ENCODE data around the gene LURAP1L.

- TF ChIP-seq, protein P1, sequence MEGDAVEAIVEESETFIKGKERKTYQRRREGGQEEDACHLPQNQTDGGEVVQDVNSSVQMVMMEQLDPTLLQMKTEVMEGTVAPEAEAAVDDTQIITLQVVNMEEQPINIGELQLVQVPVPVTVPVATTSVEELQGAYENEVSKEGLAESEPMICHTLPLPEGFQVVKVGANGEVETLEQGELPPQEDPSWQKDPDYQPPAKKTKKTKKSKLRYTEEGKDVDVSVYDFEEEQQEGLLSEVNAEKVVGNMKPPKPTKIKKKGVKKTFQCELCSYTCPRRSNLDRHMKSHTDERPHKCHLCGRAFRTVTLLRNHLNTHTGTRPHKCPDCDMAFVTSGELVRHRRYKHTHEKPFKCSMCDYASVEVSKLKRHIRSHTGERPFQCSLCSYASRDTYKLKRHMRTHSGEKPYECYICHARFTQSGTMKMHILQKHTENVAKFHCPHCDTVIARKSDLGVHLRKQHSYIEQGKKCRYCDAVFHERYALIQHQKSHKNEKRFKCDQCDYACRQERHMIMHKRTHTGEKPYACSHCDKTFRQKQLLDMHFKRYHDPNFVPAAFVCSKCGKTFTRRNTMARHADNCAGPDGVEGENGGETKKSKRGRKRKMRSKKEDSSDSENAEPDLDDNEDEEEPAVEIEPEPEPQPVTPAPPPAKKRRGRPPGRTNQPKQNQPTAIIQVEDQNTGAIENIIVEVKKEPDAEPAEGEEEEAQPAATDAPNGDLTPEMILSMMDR (IDR thresholded peaks at IDR 0.05; ENCODE audit: low read depth, low read length) = no peak
- no peak for TF ChIP-seq EZH2phosphoT487 (IDR thresholded peaks at IDR 0.05; ENCODE audit: low read depth)
These were observed 27.3 kb downstream of the LURAP1L start for GRCh38 chr9:12802093-12802492.

All from OCI-LY3 (cell line).